ENCODE data around the gene SLC5A5.

GRCh38 chr19:17861542-17862402 lies 10.0 kb upstream of the SLC5A5 start:
- TF ChIP-seq CTCF (IDR thresholded peaks at IDR 0.05): no peak
- no peak for TF ChIP-seq POLR2A (IDR thresholded peaks at IDR 0.05)

All from testis (tissue), 2 donors.